ENCODE data around the gene VDAC1.

DNA sequence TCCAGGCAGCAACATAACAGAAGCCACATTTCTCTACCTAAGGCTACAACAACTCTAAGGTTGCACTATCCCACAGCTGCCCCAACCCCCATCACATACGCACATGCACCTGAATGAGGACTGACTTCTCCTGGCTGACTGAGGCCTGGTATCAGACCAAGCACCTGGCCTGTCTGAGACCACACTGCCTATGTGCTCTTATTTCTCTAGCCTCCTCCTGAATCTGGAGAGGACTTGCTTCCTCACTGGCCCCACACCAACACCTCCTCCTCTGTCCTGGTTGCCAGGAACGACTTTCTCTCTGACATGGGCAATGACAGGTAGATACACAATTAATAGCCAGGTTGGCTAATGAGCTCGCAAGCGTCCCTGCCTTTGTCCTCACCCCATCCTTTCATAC, 14.9 kb upstream of the VDAC1 start:
- TF ChIP-seq EP300 (IDR thresholded peaks at IDR 0.05) = no peak
- TF ChIP-seq, protein P1, sequence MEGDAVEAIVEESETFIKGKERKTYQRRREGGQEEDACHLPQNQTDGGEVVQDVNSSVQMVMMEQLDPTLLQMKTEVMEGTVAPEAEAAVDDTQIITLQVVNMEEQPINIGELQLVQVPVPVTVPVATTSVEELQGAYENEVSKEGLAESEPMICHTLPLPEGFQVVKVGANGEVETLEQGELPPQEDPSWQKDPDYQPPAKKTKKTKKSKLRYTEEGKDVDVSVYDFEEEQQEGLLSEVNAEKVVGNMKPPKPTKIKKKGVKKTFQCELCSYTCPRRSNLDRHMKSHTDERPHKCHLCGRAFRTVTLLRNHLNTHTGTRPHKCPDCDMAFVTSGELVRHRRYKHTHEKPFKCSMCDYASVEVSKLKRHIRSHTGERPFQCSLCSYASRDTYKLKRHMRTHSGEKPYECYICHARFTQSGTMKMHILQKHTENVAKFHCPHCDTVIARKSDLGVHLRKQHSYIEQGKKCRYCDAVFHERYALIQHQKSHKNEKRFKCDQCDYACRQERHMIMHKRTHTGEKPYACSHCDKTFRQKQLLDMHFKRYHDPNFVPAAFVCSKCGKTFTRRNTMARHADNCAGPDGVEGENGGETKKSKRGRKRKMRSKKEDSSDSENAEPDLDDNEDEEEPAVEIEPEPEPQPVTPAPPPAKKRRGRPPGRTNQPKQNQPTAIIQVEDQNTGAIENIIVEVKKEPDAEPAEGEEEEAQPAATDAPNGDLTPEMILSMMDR (IDR thresholded peaks at IDR 0.05) = no peak
- TF ChIP-seq POLR2AphosphoS5 (IDR thresholded peaks at IDR 0.05) = no peak
- TF ChIP-seq POLR2A (IDR thresholded peaks at IDR 0.05; ENCODE audit: low read depth) = no peak
